NCI-H345 treated with DMSO at 0.1 percent for 48 hours (cell line): ENCODE measurements around the gene FASLG.
"Not testable (repeated sequence)": the region's sequence is repeated elsewhere in the genome, so short reads cannot be mapped to it uniquely, and the experiment has no call there.

Source experiments
- DNase-seq: peaks from one replicate; lab custom pipeline; 2025; ENCODE audit not compliant: unreplicated experiment; lab: John Stamatoyannopoulos, UW

The FASLG gene

DNA sequence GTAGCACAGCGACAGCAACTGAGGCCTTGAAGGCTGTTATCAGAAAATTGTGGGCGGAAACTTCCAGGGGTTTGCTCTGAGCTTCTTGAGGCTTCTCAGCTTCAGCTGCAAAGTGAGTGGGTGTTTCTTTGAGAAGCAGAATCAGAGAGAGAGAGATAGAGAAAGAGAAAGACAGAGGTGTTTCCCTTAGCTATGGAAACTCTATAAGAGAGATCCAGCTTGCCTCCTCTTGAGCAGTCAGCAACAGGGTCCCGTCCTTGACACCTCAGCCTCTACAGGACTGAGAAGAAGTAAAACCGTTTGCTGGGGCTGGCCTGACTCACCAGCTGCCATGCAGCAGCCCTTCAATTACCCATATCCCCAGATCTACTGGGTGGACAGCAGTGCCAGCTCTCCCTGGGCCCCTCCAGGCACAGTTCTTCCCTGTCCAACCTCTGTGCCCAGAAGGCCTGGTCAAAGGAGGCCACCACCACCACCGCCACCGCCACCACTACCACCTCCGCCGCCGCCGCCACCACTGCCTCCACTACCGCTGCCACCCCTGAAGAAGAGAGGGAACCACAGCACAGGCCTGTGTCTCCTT, at the start of gene FASLG:
TSS of gene FASLG (plus strand) at position 233 of the 583 bp plus-strand sequence. CDS start at position 332, 99 bp downstream.
- DNase-seq: no peak

DNA sequence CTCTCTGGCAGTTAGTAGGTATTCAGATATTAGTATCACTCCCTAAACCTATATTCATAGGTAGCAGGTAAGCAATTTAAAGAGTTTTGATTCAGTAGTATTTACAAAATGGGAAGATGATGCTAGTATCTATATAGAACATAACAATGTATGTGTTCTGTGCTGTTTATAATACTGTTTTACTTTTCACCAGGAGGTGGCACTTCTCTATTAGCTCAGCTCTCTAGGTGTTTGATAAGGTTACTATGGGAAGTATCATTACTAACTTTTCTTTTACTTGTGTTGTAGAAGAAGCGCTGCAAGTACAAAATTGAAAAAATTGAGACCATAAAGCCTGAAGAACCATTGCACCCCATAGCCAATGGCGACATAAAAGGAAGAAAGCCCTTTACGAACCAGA, 49.4 kb upstream of the FASLG start:
- DNase-seq: no peak

- no peak for DNase-seq
Measured at GRCh38 chr1:172612478-172612877, 46.4 kb upstream of the FASLG start.

GRCh38 chr1:172613294-172613693, 45.6 kb upstream of the FASLG start:
- DNase-seq: no peak

GRCh38 chr1:172616195-172616594, 42.7 kb upstream of the FASLG start:
- no peak for DNase-seq

DNA sequence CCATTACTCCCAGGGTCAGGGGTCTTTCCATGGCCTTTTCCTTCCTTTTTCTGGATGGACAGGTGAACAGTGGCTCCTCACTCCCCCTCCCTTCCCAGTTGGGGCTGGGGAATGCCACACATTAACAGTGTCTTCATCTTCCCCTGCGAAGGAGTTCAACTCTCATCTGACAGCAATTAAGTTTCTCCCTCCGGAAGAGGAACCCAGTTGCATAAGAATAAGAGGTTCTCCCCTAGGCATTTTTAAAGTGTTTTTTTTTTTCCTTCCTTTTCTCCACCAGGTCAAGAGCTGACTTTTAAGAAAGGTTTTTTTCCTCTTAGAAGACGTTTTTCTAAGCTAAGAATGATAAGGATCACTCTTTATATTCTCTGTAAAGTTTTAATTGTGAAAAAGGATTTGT, 42.3 kb upstream of the FASLG start:
- no peak for DNase-seq

DNA sequence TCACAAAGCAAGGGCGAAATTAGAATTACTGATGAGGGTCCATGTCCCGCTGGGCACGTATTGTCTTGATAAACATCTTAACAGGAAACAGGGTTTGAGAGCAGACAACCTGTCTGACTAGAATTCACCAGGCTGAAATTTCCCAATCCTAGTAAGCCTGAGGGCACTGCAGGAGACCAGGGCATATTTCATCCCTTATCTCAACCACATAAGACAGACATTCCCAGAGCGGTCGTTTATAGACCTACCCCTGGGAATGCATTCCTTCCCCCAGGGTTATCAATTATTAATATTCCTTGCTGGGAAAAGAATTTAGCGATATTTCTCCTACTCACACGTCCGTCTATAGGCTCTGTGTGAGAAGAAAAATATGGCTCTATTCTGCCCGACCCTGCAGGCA, 38.3 kb upstream of the FASLG start:
- not testable (repeated sequence) for DNase-seq

DNA sequence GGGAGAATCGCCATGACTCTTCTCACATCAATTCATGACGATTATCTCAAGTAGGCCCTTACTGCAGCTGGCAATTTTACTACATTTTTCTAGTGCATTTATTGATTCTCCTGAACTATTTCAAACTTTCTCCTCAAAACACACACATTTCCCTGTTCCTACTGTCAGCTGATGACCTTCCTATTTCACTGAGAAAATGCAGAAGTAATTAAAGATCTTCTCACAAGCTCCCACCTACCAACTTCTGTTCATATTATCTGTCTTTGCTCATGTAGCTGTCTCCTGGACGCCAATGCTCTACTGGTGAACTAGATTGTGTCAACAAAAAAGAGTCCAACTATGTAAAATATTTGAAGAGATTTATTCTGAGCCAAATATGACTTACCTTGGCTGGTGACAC, 36.4 kb upstream of the FASLG start:
- no peak for DNase-seq

DNA sequence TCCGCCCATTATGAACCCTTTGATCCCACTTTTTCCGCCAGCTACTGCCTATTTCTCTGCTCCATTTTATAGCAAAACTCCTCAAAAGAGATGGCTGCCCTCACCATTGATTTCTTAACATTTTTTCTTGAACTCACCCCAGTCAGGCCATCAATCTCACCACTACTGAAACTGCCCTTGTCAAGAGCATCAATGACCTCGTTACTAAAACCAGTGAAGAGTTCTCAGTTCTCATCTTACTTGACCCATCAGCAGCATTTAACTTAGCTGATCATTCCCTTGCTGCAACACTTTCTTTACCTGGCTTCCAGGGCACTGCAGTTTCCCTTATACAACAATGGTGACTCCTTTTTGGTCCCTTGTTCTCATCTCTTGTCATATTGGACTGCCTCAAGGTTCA, 35.2 kb upstream of the FASLG start:
- no peak for DNase-seq

- DNase-seq: no peak
Measured at GRCh38 chr1:172626845-172627244, 32.1 kb upstream of the FASLG start.

GRCh38 chr1:172627702-172628101, 31.2 kb upstream of the FASLG start:
- DNase-seq: no peak

DNA sequence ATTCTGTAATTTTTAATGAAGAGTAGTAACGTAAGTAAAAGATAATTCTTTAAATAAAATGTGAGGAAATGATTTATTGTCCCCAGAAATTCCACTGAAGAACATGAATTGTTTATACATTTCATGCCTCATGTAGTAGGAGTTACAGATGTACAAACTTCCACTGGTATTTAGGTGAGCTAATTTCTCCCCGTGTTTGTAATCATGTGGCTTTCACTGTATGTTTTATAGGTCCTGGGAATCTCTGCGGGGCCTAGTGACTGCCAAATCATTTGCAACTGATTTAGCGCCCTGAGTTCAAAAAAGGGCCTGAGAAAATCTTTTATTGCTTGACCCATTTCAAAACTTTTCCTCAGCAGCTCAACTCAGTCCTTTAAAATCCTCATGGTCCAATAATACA, 30.5 kb upstream of the FASLG start:
- DNase-seq: no peak

DNA sequence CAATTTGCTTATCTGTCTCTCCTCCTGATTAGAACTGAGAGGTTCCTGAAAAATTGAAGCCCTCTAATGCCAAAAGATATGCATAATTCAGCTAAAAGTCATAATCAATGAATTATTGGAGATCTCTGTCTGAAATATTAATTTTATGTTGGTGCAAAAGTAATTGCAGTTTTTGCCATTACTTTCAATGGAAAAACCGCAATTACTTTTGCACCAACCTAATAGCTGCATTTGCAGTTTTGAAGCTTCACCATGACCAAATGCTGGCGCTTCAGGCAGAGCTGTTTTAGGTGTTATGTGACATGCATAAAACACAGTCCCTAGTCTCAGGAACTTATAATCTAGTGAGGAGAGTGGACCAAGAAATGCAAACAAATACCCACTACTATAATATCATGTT, 29.7 kb upstream of the FASLG start:
- DNase-seq: no peak

- DNase-seq: no peak
Measured at GRCh38 chr1:172629638-172630037, 29.3 kb upstream of the FASLG start.

DNA sequence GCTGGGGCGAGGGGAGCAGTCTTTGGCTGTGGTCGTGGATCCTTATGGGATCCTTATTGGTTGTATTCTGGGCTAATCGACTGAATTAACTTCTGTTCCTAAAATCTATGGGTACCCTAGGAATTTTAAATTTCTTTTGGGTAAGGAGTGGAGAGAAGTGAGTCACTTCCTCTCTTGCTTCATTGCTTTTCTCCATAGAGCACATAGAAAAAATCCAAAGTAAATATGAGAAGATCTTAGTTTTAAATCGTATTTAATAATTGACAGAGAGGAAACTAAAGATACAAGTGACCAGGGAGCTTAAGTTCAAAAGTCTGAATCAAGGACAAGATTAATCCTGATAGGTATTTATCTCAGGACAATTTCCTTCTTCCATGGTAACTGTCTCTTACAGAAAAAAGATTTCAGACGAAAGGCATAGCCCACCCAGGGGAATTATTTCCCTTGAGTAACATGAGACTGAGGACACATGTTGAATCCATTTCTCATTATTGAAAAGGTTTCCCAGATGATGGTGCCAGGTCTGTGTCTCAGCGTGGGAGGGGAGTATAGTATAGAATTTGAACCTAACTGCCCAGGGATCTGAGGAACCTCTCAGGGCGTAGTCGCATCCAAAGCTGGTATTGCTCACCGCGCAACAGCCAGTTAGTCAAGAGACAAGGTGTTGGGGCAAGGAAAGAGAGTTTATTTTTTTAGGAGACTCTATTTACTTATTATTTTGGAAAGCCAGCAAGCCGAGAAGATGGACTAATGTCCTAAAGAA, 28.7 kb upstream of the FASLG start:
- no peak for DNase-seq

DNA sequence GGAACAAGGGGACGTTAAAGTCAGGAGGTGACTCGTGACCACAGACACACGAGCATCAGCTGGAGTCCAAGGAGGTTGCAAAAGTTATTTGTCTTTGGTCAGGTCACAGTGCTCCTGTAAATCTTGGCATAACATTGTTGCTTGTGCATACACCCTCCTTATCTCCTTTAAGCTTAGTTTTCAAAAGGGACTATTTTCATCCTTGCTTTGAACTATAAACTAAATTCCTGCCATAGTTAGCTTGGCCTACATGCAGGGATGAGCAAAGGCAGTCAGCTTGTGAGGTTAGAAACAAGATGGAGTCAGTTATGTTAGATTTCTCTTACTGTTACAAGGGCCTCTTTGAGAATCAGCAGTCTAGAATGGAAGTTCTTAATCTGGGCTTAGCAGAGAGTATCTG, 28.0 kb upstream of the FASLG start:
- DNase-seq: no peak

DNA sequence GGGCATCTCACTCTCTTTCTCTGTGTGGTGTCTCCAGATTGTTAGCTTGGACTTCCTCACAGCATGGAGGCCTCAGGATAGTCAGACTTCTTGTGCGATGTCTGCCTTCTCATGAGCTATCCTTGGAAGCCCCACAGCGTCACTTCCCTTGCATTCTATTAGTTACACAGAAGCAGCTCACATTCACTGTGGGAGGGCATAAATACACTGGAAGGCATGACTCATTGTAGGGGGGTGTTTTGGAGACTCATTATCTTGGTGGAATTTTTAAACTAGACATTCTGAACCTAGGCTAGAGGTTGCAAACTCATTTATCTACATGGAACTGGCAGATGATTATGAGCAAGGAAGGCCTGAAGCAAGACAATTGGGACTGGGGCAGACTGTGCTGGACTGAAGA, 21.4 kb upstream of the FASLG start:
- no peak for DNase-seq

GRCh38 chr1:172638249-172638648, 20.7 kb upstream of the FASLG start:
- no peak for DNase-seq

- no peak for DNase-seq
Measured at GRCh38 chr1:172638885-172639831, 19.7 kb upstream of the FASLG start.

- no peak for DNase-seq
Measured at GRCh38 chr1:172640111-172640510, 18.8 kb upstream of the FASLG start.

DNA sequence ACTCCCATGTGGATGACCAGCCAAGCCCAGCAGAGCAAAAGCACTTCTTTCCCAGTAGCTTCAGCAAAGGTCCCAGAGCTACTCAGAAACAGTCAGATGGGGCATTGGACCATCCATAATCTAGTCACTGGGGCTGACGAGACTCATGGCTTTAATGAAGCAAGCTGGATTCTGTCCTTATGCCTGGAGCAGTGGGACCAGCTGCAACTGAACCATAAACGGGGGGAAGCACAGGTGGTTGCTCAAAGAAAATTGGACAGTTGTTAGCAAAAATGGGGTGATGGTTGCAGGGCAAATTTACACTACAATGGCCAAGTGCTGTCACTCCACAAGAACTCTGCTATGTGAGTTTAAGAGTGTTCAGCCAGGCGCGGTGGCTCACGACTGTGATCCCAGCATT, 17.4 kb upstream of the FASLG start:
- no peak for DNase-seq

DNA sequence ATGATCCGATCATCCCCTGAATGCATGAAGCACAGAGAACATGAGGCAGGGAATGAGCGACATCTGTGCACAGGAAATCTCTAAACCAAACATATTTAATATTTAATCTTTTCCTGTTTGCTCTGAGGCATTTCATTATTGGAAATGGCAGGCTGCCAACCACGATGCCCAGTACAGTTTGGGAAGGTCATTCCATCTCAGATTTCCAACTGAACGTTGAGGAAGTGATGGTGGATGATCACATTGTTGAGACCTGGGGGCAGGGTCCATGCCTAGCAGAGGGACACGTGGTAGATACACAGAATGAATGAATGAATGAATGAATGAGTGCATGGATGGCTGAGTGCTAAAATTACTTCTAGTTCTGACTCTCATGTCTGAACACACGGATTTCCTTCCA, 15.9 kb upstream of the FASLG start:
- no peak for DNase-seq
